Liver (tissue), 9 donors: Measurements from ENCODE around the gene PDGFA. TPM values are rescaled to one million over a fixed set of nuclear protein-coding genes. Genes with fewer than 3 reads are reported as not detected.

ENCODE experiments used
- DNase-seq: peaks from one replicate; pipeline ENCODE4 v3.0.0-alpha.2; 2017; ENCODE audit warnings: low spot score
- H3K27ac ChIP-seq, 2 donors: one replicate each; pipeline ENCODE4 v1.7.0; 2013; ENCODE audit warnings: inconsistent platforms in 2 of 2, low read length in 2 of 2, control low read depth in 1 of 2, low read depth in 1 of 2, mild to moderate bottlenecking in 1 of 2
- H3K27me3 ChIP-seq, 4 donors: one replicate each; pipeline versions ENCODE4 v1.6.1 to v1.7.0; 2013; ENCODE audit warnings: low read length in 3 of 4, inconsistent platforms in 1 of 4, mild to moderate bottlenecking in 1 of 4, moderate library complexity in 1 of 4; ENCODE audit not compliant: control insufficient read depth in 4 of 4, insufficient read depth in 4 of 4
- H3K36me3 ChIP-seq, 4 donors: one replicate each; pipeline versions ENCODE4 v1.6.1 to v1.7.0; 2013; ENCODE audit warnings: low read length in 3 of 4, mild to moderate bottlenecking in 3 of 4, low read depth in 1 of 4, moderate library complexity in 1 of 4; ENCODE audit not compliant: control insufficient read depth in 4 of 4, insufficient read depth in 3 of 4
- H3K4me1 ChIP-seq, 4 donors: one replicate each; pipeline versions ENCODE4 v1.6.1 to v1.7.0; 2013; ENCODE audit warnings: low read length in 3 of 4, mild to moderate bottlenecking in 3 of 4, moderate library complexity in 1 of 4; ENCODE audit not compliant: control insufficient read depth in 4 of 4, insufficient read depth in 4 of 4
- H3K4me3 ChIP-seq, 3 donors: one replicate each; pipeline versions ENCODE4 v1.6.1 to v1.7.0; 2013; ENCODE audit warnings: low read length in 3 of 3, control low read depth in 1 of 3, low read depth in 1 of 3, mild to moderate bottlenecking in 1 of 3
- H3K9ac ChIP-seq, 2 donors: one replicate each; pipeline ENCODE4 v1.7.0; 2013; ENCODE audit warnings: low read length in 2 of 2, mild to moderate bottlenecking in 2 of 2, moderate library complexity in 2 of 2, control low read depth in 1 of 2, low read depth in 1 of 2
- H3K9me3 ChIP-seq, 4 donors: one replicate each; pipeline versions ENCODE4 v1.6.1 to v1.7.0; 2013; ENCODE audit warnings: low read length in 3 of 4; ENCODE audit not compliant: control insufficient read depth in 4 of 4
- EGR1 ChIP-seq, 2 donors: IDR thresholded peaks; 2 replicates each; pipeline ENCODE4 v1.6.1; 2016 to 2018; ENCODE audit warnings: antibody characterized with exemption in 2 of 2, low read depth in 2 of 2
- FOXA1 ChIP-seq: IDR thresholded peaks from 2 replicates; pipeline ENCODE4 v1.6.1; 2016; ENCODE audit warnings: antibody characterized with exemption
- FOXA2 ChIP-seq: IDR thresholded peaks from 2 replicates; pipeline ENCODE4 v1.6.1; 2016; ENCODE audit warnings: antibody characterized with exemption
- GABPA ChIP-seq, 2 donors: IDR thresholded peaks in 1 of 2; conservative IDR thresholded peaks in 1 of 2; 2 replicates each; pipeline ENCODE4 v1.6.1; 2016; ENCODE audit warnings: antibody characterized with exemption in 2 of 2, mild to moderate bottlenecking in 1 of 2, moderate library complexity in 1 of 2
- HNF4A ChIP-seq, 2 donors: conservative IDR thresholded peaks; 2 replicates each; pipeline ENCODE4 v1.6.1; 2016; ENCODE audit warnings: antibody characterized with exemption in 2 of 2, mild to moderate bottlenecking in 2 of 2
- HNF4G ChIP-seq: IDR thresholded peaks from 2 replicates; pipeline ENCODE4 v1.6.1; 2016; ENCODE audit warnings: antibody characterized with exemption
- NR2F2 ChIP-seq: IDR thresholded peaks from 2 replicates; pipeline ENCODE4 v1.6.1; 2016; ENCODE audit warnings: antibody characterized with exemption
- RAD21 ChIP-seq, 2 donors: IDR thresholded peaks; 2 replicates each; pipeline ENCODE4 v1.6.1; 2016; ENCODE audit warnings: antibody characterized with exemption in 2 of 2, mild to moderate bottlenecking in 2 of 2
- RXRA ChIP-seq, 2 donors: IDR thresholded peaks; 2 replicates each; pipeline ENCODE4 v1.6.1; 2017 to 2018; ENCODE audit warnings: antibody characterized with exemption in 2 of 2, mild to moderate bottlenecking in 1 of 2
- SP1 ChIP-seq: IDR thresholded peaks from 2 replicates; pipeline ENCODE4 v1.6.1; 2018; ENCODE audit warnings: antibody characterized with exemption, mild to moderate bottlenecking
- TAF1 ChIP-seq: conservative IDR thresholded peaks from 2 replicates; pipeline ENCODE4 v1.6.1; 2016; ENCODE audit warnings: antibody characterized with exemption, mild to moderate bottlenecking
- WGBS: extraction: QIAGEN DNeasy Blood & Tissue Kit; methylation state at CpG from one replicate; pipeline ENCODE4 v1.1.7; 2013; 5-methylcytosine and 5-hydroxymethylcytosine counted together
- polyA plus RNA-seq, 2 donors: library from polyadenylated mRNA; stranded (reverse) in 1 of 2; unstranded in 1 of 2; fragments of 200-250 nt in 1 of 2; fragments of >200 nt in 1 of 2; fragmentation: Nextera tagmentation in 1 of 2; extraction: Ambion mirVana in 1 of 2; gene quantifications; one replicate each; pipeline versions ENCODE4 v1.2.1 to v1.2.3, GENCODE V29; 2013 to 2015
- total RNA-seq, 2 donors: library from RNA; depleted of rRNA; stranded (reverse); fragments of >200 nt; gene quantifications; one replicate each; pipeline ENCODE4 v1.2.3, GENCODE V29; 2014
- TF ChIP-seq, protein P1 (sequence below): IDR thresholded peaks from 2 replicates; pipeline ENCODE4 v1.6.1; 2016; ENCODE audit warnings: antibody characterized with exemption
- TF ChIP-seq, protein P2 (sequence below): IDR thresholded peaks from 2 replicates; pipeline ENCODE4 v1.6.1; 2016; ENCODE audit warnings: antibody characterized with exemption, mild to moderate bottlenecking
- TF ChIP-seq, protein P3 (sequence below): IDR thresholded peaks from 2 replicates; pipeline ENCODE4 v1.6.1; 2016; ENCODE audit warnings: antibody characterized with exemption
- TF ChIP-seq, protein P4 (sequence below): IDR thresholded peaks from 2 replicates; pipeline ENCODE4 v1.6.1; 2016; ENCODE audit warnings: antibody characterized with exemption
- donor health status: healthy.
- donor health status: healthy.
- donor health status: healthy.
- donor health status: healthy.
- donor health status: healthy.

Gene PDGFA
- total and polyA plus RNA-seq, 4 donors = 1.4 to 5.1 (median 2.0) TPM

DNA sequence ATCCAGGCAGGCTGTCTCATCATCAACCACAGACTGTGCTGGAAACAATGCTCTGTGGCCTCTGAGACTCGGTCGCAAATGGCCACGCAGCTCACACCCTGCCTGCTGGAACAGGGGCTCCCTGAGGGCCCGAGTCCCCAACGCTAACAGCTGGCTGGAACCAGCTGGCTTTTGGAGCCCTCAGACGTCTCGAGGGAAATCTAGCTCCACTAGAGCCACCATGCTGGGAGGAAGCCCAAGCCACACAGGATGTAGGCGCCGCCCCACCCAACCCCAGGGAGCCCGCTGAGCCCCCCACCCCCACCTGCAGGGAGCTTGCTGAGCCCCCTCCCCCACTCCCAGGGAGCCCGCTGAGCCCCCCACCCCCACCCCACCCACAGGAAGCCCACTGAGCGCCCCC lies 21.4 kb upstream of the PDGFA start:
- Histone ChIP-seq H3K4me3 (no peak overlapping the region), H3K27me3 (no peaks in the 10 kb centered on the region), H3K9ac (no peak overlapping the region), H3K9me3 (peaks cover 0 to 2% (median 1%) of the 10 kb centered on the region in 4 donors), H3K27ac (no peak overlapping the region), H3K36me3 (no peaks in the 10 kb centered on the region), H3K4me1 (no peaks in the 10 kb centered on the region)
- DNase-seq = no peak
- 92% methylated on average over 12 of the region's 12 CpGs for WGBS
- TF ChIP-seq GABPA (IDR thresholded peaks at IDR 0.05 in 1 of 2, conservative IDR thresholded peaks at IDR 0.05 in 1 of 2) = no peak
- no peak for TF ChIP-seq EGR1 (IDR thresholded peaks at IDR 0.05; ENCODE audit: low read depth in 2 of 2)
- TF ChIP-seq, protein P1, sequence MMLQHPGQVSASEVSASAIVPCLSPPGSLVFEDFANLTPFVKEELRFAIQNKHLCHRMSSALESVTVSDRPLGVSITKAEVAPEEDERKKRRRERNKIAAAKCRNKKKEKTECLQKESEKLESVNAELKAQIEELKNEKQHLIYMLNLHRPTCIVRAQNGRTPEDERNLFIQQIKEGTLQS = no peak
- TF ChIP-seq, protein P2, sequence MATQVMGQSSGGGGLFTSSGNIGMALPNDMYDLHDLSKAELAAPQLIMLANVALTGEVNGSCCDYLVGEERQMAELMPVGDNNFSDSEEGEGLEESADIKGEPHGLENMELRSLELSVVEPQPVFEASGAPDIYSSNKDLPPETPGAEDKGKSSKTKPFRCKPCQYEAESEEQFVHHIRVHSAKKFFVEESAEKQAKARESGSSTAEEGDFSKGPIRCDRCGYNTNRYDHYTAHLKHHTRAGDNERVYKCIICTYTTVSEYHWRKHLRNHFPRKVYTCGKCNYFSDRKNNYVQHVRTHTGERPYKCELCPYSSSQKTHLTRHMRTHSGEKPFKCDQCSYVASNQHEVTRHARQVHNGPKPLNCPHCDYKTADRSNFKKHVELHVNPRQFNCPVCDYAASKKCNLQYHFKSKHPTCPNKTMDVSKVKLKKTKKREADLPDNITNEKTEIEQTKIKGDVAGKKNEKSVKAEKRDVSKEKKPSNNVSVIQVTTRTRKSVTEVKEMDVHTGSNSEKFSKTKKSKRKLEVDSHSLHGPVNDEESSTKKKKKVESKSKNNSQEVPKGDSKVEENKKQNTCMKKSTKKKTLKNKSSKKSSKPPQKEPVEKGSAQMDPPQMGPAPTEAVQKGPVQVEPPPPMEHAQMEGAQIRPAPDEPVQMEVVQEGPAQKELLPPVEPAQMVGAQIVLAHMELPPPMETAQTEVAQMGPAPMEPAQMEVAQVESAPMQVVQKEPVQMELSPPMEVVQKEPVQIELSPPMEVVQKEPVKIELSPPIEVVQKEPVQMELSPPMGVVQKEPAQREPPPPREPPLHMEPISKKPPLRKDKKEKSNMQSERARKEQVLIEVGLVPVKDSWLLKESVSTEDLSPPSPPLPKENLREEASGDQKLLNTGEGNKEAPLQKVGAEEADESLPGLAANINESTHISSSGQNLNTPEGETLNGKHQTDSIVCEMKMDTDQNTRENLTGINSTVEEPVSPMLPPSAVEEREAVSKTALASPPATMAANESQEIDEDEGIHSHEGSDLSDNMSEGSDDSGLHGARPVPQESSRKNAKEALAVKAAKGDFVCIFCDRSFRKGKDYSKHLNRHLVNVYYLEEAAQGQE = no peak
- no peak for TF ChIP-seq SP1
- TF ChIP-seq HNF4A (conservative IDR thresholded peaks at IDR 0.05) = no peak
- no peak for TF ChIP-seq TAF1
- TF ChIP-seq, protein P3, sequence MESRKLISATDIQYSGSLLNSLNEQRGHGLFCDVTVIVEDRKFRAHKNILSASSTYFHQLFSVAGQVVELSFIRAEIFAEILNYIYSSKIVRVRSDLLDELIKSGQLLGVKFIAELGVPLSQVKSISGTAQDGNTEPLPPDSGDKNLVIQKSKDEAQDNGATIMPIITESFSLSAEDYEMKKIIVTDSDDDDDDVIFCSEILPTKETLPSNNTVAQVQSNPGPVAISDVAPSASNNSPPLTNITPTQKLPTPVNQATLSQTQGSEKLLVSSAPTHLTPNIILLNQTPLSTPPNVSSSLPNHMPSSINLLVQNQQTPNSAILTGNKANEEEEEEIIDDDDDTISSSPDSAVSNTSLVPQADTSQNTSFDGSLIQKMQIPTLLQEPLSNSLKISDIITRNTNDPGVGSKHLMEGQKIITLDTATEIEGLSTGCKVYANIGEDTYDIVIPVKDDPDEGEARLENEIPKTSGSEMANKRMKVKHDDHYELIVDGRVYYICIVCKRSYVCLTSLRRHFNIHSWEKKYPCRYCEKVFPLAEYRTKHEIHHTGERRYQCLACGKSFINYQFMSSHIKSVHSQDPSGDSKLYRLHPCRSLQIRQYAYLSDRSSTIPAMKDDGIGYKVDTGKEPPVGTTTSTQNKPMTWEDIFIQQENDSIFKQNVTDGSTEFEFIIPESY = no peak
- no peak for TF ChIP-seq FOXA2

DNA sequence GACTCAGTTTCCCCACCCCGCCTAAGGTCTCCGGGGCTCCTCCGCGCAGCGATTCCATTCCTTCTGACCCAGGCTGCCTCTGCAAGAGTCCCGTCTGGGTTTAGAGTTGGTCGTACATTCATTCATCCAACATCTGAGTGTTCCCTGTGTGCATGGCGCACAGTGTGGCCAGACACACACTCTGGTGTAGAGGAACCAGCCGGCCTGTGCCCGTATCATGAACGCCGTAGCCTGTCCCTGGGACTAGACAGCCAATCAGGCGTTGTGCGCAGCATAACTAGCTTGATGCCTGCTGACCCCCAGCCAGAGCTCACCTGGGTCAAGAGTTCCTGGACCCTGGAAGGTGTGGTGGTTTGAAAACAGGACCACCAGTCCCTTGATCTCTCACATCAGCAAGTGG lies 20.9 kb upstream of the PDGFA start:
- no peak overlapping the region for H3K27ac ChIP-seq
- DNase-seq = no peak
- WGBS = 97% methylated on average over 14 of the region's 14 CpGs
- no peaks in the 10 kb centered on the region for H3K4me1 ChIP-seq
- H3K36me3 ChIP-seq = no peaks in the 10 kb centered on the region
- TF ChIP-seq HNF4G (no peak), RXRA (IDR thresholded peaks at IDR 0.05) (no peak), EGR1 (IDR thresholded peaks at IDR 0.05; ENCODE audit: low read depth in 2 of 2) (no peak), TAF1 (no peak), NR2F2 (no peak), HNF4A (conservative IDR thresholded peaks at IDR 0.05) (no peak), FOXA1 (no peak), GABPA (IDR thresholded peaks at IDR 0.05 in 1 of 2, conservative IDR thresholded peaks at IDR 0.05 in 1 of 2) (no peak), FOXA2 (no peak), SP1 (no peak), RAD21 (IDR thresholded peaks at IDR 0.05) (no peak)
- TF ChIP-seq, protein P1 = no peak
- TF ChIP-seq, protein P4, sequence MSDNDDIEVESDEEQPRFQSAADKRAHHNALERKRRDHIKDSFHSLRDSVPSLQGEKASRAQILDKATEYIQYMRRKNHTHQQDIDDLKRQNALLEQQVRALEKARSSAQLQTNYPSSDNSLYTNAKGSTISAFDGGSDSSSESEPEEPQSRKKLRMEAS = no peak
- TF ChIP-seq, protein P2 = no peak
- no peaks in the 10 kb centered on the region for H3K27me3 ChIP-seq
- peaks cover 0 to 2% (median 1%) of the 10 kb centered on the region in 4 donors for H3K9me3 ChIP-seq
- H3K9ac ChIP-seq = no peak overlapping the region
- H3K4me3 ChIP-seq = no peak overlapping the region
